ENCODE data around the gene CENPP.

Gene CENPP

DNA sequence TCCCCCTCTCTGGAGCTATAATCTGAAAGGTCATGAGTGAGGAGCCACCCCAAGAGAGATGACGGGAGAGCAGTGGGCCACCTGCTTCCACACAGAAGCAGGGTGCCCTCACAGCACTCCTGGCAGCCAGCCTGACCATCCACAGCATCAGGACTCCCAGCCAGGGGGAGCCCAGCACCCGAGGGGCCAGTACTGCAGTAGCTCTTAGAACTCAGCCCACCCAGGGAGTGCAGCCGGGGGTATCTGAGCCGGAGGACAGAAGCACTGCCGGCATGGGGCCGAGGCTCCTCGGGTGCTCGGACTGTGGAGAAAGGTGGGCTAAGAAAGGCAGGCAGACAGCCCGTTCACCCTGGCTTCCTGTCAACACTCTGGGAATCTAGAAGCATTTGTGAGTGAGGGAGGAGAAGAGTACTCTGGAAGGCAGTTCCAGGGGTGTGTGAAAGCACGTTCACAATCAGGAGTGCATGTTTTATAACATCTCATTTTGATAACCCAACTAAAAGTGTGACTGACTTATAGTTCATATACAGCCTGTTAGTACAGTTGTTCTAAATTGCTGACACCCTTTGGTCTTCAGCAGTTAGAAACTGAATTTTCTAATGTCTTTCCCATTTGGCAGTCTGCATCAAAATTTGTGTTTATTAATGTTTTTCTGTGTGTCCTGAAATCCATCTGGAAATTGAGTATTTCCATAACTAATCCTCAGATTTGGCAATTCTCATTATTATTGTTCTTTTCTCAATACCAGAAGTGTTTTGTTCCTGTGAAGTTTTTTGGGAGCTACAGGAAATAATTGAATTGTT is 182.5 kb downstream of the CENPP start:
- no peak for DNase-seq (ENCODE audit: low read depth)

DNA sequence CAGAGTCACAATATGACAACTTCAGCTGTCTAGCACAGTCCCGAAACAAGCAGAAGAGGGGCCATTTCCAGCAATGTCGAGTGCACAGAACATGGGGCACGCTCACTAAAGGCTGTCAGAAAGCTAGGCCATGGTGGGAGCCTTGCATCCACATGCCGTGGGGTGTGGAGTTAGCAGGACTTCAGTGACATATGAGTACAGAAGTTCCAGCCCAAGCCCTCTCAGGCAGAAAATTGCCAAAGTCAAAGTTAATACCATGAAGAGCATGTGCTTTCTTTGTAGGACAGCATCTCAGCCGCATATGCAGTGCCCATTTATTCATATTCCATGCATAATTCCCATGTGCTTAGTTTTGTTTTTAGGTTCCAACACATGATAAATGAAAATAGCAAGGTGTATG is 183.3 kb downstream of the CENPP start:
- no peak for DNase-seq (ENCODE audit: low read depth)

GRCh38 chr9:92510747-92511146 is 185.0 kb downstream of the CENPP start:
- DNase-seq (ENCODE audit: low read depth), result no peak

DNA sequence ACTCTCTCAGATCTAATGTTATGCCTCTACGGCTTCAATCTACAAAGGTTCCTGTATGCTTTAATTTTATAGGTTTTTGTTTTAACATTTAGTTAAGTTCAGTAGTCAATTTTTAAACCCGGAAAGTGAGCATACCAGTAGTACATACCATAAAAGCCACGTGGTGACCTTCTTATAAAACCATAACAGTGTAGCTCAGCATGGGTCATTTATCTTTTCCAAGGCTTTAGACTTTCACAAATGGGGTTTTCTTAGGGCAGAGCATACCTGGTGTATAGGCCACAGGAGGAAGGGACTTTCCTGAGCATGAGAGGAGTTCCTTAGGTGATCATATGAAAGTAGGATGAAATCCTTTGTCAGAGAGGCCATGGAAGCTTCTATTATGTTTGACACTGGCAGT is 186.9 kb downstream of the CENPP start:
- no peak for DNase-seq (ENCODE audit: low read depth)

DNA sequence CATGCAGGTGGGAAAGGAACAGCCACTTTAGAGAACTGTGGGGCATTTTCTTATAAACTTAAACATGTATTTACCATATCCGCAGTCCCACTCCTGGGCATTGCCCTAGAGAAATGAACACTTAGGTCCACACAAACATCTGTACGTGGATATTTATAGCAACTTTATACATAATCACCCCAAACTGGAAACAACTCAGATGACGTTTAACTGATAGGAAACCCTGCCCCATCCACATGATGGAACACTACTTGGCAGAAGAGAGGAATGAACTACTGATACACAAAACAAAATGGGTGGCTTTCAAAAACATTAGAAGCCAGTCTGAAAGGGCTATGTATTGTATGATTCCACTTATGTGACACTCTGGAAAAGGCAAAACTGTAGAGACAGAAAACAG is 187.6 kb downstream of the CENPP start:
- no peak for DNase-seq (ENCODE audit: low read depth)

DNA sequence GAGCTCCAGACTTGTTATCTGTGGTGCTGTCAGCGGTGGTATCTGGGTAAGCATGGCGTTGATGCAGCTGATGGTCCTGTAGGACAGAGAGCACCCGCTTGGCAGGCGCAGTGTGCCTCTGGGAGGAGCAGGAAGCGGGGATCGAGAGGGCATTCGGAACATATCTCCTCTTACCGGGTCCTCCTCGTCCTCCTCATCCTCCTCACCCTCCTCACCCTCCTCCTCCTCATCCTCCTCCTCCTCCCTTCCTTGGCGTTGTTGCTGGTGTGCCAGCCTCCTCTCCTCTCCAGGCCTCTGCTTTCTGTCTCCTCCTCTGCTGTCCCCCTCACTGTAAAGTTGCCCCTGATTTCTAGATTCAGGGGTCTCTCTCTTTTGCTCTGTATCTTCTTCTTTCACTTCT is 188.9 kb downstream of the CENPP start:
- DNase-seq (ENCODE audit: low read depth), result no peak

GRCh38 chr9:92516521-92516920 is 190.8 kb downstream of the CENPP start:
- no peak for DNase-seq (ENCODE audit: low read depth)

- DNase-seq (ENCODE audit: low read depth), result no peak
Measured at GRCh38 chr9:92517046-92517445, 191.3 kb downstream of the CENPP start.

- DNase-seq (ENCODE audit: low read depth), result no peak
Measured at GRCh38 chr9:92518199-92518598, 192.4 kb downstream of the CENPP start.

DNA sequence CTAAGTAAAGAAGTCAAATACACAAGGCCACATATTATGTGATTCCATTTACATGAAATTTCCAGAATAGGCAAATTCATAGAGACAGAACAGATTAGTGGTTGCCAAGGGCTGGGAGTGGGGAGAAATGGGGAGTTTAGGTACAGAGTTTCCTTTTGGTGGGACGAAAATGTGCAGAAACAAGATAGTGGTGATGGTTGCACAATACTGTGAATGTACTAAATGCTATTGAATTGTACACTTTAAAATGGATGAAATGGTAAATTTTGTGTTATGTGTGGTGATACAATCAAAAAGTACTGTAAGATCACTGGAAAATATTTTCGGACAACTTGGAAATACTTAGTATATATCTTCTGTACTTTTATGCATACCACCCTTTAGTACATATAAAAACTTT is 195.1 kb downstream of the CENPP start:
- DNase-seq (ENCODE audit: low read depth), result no peak

GRCh38 chr9:92522983-92523970 is 197.5 kb downstream of the CENPP start:
- DNase-seq (ENCODE audit: low read depth), result no peak

- no peak for DNase-seq (ENCODE audit: low read depth)
Measured at GRCh38 chr9:92524881-92525280, 199.1 kb downstream of the CENPP start.

DNA sequence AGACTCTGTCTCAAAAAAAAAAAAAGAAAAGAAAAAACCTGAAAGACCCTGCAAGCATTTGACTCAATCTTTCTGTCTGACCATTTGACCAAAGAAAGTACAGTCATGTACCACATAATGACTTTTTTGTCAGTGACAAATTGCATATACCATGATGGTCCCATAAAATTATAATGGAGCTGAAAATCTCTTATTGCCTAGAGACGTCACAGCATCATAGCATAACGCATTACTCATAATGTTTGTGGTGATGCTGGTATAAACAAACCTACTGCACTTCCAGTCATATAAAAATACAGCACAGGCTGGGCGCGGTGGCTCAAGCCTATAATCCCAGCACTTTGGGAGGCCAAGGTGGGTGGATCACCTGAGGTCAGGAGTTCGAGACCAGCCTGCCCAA is 199.6 kb downstream of the CENPP start:
- no peak for DNase-seq (ENCODE audit: low read depth)

DNA sequence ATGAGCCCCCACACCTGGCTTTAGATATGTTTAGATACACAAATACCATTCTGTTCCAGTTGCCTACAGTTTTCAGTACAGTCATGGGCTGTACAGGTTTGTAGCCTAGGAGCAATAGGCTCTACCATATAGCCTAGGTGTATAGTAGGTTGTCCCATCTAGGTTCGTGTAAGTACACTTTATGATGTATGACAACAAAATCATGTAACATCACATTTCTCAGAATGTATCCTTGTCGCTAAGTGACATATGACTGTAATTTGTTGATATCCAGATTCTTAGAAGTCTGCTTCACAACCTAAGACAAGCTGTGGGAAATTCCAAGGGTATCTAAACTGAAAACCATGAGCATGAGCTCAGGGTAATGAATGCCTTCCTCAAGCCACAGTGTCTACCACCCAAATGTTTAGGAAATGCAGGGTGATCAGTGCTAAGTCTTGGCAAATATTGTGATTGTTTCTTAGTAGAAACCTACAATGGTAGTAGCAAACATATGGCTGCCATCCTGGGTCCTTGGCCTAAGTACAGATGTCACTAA is 201.6 kb downstream of the CENPP start:
- DNase-seq (ENCODE audit: low read depth), result no peak

DNA sequence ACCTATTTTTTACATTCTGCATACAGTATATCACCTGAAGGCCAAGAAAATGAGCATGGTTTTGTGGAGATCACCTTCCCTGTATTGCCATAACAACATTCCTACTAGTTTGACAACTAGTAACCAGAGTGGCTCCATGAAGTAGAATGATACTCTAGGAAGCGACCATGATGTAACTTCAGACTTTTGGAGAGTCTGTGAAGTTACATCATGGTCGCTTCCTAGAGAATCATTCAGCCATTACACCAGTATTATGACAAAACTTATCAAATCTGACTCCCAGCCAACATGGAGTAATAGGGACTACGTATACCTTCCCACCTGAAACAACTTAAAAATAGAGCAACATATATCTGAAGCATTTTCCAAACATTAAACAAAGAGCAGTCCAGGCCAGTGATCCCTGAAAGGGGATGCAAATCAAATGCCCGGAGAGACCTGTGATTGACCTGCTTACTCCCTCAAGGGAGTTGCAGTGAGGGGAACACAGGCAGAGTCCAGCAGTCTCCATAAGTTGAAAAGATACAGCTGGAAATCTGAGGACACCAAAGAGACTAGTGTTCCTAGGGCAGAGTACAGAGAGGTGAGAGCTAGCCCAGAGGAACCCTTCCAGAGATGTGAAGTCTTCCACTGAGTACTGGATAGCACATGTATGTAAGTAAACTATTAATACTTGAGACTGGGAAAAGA is 202.2 kb downstream of the CENPP start:
- DNase-seq (ENCODE audit: low read depth), result no peak

GRCh38 chr9:92528522-92528849 is 202.7 kb downstream of the CENPP start:
- DNase-seq (ENCODE audit: low read depth), result no peak

- DNase-seq (ENCODE audit: low read depth), result no peak
Measured at GRCh38 chr9:92529124-92529523, 203.4 kb downstream of the CENPP start.

GRCh38 chr9:92530893-92531292 is 205.1 kb downstream of the CENPP start:
- no peak for DNase-seq (ENCODE audit: low read depth)

- DNase-seq (ENCODE audit: low read depth), result no peak
Measured at GRCh38 chr9:92534204-92534603, 208.5 kb downstream of the CENPP start.

DNA sequence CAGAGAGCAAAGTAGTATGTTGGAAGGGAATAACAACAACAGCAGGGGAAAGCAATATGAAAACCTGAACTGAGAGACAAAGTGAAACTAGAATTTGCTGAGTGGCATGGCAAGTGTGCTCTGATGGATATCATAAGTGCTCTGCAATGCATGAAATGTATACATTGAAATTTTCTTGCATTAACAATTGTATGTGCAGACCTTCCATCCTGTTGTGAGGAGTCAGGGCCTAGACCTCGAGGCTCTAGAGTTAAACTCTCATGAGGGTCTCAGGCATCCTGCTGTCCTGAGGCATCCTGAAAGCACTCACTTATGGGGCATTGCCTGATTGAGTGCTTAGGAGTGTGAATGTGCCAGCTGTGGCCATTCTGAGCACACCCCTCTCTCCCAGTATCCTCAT is 208.9 kb downstream of the CENPP start:
- no peak for DNase-seq (ENCODE audit: low read depth)

GRCh38 chr9:92535940-92536850 is 210.4 kb downstream of the CENPP start, which contains the start of gene ECM2:
ECM2 (minus strand) TSS chr9:92535990; CDS start chr9:92522866, 13,124 bp downstream.
- no peak for DNase-seq (ENCODE audit: low read depth)

Data from HS-27A (cell line).